Left forelimb (tissue), 1 donor: Measurements from ENCODE around the gene SPHK2.
A peak's percentile ranks its signal among the peaks of the same experiment; 100 is the strongest.
"Not testable (repeated sequence)": the region's sequence is repeated elsewhere in the genome, so short reads cannot be mapped to it uniquely, and the experiment has no call there.

ENCODE experiments used
- DNase-seq: peaks from one replicate; pipeline ENCODE4 v3.0.0-alpha.2; 2018; ENCODE audit warnings: low spot score

Gene SPHK2

DNA sequence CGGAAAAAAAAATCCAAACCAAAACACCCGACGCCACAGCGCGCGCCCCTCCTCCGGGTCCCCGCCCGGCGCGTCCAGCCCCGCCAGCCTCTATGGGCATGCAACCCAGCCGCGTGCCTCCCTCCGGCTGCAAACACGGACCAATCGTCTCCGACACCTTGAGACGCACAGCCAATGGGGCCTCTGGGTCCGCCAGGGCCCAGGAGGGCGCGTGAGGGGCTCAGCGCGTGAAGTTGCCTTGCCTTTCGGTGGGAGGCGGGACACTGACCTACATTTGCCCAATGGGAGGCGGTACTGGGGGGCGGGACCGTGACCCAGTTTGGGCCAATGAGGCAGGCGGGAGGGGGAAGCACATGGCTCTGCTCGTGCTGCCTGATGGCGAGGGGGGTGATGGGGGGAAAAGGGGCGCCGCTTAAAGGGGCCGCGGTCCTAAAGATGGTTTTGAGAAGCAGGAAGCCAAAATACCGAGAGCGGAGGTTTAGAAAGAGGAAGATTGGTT, 18.2 kb downstream of the SPHK2 start:
- DNase-seq = peak; percentile 99

GRCh38 chr19:48637948-48638830, 18.9 kb downstream of the SPHK2 start:
- DNase-seq = peak; percentile 88

DNA sequence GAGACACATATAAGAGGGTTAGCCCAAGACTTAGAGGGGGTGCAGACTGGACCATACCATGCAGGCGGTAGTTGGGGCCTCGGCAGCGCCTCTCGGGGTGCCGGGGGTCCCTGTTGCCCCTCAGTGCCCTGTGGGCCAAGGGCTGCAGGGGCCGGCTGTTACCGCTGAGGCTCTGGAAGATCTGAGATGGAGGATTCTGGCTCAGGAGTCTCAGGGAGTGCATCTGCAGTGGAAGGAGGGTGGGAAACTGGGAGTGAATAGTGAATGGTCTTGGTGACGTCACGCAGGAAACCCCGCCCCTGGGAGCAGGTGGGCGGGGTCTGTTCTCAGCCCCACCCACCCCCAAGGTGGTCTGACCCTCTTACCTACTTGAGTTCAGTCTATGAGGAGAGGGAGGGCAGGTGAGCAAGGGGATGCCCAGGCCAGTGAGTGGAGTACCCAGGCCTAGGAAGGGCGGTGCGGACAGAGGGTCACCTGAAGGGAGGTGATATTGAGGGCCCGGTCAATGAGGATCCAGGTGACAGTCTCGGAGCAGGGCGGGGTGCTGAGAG, 19.6 kb downstream of the SPHK2 start:
- no peak for DNase-seq

DNA sequence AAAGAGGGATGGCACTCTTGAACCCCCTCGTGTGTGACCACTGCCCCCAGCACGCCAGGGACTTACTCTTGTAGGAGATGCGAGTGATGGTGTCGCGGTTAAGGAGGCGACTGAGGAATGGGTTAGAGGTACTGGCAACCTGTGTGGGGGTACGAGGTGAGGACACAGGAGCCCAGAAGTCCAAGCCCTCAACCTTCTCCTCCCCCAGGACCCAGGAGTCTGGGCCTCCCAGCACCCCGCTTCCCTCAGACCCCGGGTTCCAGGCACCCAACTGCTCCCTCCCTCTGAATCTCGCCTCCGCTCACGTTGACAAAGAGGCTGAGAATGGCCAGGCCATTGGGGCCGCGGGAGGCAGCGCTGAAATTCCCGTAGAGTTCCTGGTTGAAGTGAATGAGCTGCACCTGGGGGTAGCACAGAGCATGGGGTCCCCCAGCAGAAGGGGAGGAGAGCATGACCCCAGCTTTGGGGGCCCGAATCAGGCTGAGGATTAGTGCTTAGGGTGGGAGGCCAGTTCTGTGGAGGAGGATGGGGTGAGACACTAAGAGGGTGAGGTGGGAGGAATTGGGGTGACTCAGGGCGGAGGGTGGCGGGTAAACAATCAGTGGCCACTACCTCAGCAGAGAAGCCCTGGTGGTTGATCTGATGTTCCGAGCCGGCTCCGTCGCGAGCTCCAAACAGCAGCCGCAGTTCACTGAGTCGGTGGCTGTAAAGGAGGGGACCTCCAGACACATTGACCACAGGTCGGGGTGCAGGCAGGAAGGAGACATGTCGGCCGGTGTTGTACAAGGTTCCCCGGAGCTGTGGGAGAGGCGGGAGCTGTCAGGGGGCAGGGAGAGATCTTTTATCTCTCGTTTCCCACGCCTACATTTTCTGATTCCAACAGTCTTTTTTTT, 20.4 kb downstream of the SPHK2 start:
- DNase-seq = no peak

DNA sequence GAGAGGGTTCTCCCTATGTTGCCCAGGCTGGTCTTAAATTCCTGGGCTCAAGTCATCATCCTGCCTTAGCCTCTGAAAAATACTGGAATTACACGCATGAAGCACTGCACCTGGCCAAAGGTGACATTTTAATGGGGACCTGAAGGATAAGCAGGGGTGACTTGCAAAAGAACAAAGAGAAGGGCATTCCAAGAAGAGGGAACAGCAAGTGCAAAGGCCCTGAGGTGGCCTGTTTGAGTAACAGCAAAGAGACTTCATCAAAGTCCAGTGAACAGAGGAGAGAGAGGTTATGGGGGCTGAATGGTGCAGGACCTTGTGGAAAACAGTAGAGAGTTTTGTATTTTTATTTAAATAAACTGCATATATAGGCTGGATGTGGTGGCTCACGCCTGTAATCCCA, 22.5 kb downstream of the SPHK2 start:
- DNase-seq = no peak

DNA sequence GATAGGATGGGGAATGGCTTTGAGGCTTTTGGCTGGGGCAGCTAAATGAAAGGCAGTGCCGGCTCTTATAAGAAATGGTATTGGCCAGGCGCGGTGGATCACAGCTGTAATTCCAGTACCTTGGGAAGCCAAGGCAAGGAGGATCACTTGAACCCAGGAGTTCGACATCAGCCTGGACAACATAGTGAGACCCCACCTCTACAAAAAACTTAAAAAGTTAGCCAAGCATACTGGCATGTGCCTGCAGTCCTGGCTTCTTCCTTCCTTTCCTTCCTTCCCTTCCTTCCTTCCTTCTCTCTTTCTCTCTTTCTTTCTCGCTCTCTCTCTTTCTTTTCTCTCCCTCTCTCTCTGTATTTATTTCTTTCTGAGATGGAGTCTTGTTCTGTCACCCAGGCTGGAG, 23.6 kb downstream of the SPHK2 start:
- no peak for DNase-seq

DNA sequence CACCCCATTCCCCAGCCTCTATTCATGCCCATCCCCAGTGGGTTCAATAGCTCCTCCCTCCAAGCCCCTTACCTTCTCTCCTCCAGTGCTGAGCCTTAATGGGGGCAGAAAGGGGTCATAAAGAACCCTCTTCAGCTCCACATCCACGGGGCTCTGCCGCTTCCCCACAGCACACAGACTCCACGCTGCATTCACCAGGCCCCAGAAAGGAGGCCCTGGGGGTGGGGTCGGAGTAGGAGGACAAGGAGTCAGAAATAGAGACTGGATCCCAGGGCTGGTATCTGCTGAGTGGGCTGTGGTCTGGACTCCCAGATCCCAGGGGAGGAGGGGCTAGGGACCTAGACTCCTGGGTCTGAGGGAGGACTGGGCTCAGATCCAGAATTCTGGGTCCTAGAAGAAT, 25.0 kb downstream of the SPHK2 start:
- no peak for DNase-seq

DNA sequence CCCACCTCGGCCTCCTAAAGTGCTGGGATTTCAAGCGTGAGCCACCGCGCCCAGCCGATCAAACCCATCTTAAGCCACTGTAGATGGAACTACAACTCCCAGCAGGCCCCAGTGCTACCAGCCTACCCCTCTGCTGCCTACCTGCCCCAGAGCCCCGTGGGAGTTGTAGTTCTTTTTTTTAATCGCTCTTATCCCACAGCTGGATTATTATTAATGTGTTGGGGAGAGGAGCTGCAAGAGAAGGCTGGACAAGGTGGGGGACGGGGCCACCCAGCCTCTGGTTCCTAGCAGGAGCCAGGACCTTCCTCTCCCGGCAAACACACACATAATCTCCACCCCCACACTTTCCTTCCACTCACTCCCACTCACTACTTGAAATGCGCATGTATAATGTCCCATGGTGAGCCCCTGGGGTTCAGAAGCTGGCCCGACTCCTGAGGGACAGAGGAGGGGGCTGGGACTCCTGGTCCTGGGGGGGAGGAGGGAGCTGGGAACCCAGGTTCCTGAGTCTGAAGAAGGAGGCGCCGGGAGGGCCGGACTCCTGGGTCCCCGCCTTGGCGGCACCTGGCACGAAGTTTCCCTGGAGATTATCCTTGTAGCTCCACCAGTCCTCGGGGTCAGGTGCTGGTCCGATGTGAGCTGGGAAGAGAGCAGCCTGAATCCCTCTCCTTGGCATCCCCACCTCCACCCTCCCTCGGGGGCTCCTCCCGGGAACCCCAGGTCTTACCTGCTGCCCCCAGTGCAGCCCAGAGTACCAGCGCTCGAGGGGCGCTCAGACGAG, 25.7 kb downstream of the SPHK2 start:
- DNase-seq = no peak

- DNase-seq = no peak
Measured at GRCh38 chr19:48645620-48646000, 26.3 kb downstream of the SPHK2 start.

DNA sequence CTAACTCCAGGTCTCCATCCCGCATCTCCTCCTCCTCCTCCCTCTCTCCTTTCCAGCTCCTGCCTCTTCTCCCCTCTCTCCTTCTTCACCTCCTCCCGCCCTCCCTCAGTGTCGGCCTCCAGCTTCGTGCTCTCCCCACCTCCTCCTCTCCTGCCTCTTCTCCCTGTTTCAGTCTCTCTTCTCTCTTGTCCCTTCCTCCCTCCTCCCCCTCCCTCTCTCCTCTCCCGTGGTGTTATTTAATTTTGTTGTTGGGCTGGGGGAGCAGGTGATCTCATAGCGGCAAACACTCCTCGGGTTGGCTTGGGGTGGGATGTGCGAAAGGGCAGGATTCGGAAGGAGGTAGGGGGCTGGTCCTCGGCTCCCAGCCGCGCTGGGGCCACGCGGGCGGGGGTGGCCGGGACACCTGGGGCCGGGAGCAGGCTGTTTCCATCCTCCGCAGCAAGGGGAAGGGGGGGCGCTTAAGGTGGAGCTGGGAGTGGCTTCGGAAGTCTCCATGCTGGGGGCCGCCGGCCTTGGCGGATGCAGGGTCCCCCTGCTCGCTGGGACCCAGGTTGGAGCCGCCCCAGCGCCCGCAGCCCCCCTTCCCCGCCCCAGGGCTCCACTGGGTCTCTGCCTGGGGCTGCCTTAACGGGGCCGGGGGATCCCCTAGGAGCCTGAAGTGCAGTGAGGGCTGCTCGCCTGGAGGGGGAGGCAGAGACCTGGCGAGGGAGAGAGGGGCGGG, 26.9 kb downstream of the SPHK2 start, which contains the start of gene CA11:
CA11 (minus strand) TSS at position 187 of the 721 bp plus-strand sequence. CDS start 555 bp downstream, outside the sequence.
- DNase-seq = peak; percentile 97

DNA sequence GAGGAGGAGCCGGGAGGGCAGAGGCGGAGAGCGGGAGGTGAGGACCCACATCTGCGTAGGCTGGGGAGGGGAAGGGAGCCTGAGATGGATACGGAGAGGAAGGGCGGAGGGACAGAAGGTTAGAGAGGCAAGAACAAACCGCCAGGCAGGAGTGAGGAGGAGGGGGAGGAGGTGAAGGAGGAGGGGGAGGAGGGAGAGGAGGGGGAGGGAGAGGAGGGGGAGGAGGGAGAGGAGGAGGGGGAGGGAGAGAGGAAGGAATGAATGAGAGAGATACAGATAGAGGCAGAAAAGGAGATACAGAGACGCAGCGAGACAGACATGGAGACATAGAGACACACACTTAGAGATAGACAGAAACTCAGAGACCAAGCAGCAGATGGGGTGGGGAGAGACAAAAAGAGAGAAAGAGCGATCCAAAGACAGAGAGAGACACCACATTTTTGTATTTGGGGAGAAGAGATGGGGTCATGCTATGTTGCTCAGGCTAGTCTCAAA, 27.5 kb downstream of the SPHK2 start:
- no peak for DNase-seq

GRCh38 chr19:48648134-48648533, 28.8 kb downstream of the SPHK2 start:
- DNase-seq = no peak

DNA sequence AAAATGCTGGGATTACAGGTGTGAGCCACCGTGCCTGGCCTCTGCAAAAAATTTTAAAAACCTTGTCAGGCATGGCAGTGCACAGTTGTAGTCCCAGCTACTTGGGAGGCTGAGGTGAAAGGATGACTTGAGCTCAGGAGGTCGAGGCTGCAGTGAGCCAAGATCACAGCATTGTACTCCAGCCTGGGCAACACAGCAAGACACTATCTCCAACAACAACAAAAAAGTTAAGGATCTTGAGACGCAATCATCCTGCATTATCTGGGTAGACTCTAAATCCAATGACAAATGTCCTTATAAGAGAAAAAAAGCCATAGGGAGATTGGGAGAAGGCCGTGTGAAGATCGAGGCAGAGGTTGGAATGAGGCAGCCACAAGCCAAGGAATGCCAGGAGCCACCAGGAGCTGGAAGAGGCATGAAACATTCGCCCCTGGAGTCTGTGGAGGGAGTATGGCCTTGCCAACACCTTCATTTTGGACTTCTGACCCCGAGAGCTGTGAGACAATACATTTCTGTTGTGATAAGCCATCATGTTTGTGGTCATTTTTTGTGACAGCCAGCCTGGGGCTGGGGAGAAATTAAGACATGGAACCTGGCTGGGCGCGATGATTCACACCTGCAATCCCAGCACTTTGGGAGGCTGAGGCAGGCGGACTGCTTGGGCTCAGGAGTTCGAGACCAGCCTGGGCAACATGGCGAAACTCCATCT, 31.8 kb downstream of the SPHK2 start:
- no peak for DNase-seq

DNA sequence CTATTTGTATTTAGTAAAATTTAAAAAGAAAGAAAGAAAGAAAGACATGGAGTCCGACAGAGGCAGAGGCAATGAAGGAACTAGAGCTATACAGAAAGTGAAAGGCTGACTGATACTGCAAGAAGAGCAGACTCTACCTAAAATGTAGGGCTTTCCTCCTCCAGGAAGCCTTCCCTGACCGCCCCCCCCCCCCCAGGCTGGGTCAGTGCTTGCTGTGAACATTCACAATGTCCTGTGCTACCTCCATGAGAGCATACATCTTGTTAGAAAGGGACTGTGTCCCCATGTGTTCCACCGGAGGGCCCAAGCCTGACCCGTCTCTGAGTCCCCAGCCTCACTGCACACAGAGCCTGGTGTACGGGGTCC, 32.4 kb downstream of the SPHK2 start:
- no peak for DNase-seq

GRCh38 chr19:48654299-48655059, 35.2 kb downstream of the SPHK2 start:
- peak; percentile 81 for DNase-seq

DNA sequence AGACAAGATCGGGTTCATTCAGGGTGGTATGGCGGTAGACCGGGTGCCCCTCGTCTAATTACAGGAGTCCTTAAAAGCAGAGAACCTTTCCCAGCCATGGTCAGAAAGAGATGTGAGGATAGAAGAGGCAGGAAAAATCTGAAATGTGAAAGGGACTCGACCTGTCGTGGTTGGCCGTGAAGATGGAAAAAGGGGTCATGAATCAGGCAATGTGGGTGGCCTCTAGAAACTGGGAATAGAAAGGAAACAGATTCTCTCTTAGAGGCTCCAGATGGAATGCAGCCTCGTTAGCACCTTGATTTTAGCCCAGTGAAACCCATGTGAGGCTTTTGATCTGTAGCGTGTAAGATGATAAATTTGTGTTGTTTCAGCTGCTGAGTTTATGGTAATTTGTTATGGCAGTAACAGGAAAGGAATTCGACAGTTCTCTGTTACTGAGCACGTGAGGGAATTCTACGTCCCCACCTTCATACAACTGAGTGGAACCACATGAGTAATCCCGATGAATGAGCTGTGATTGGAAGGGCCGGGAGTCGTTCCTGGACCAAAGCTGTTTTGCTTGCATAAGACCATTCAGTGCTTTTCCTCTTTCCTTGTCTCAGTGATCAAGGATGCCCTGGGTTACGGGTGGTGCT, 37.7 kb downstream of the SPHK2 start:
- no peak for DNase-seq

DNA sequence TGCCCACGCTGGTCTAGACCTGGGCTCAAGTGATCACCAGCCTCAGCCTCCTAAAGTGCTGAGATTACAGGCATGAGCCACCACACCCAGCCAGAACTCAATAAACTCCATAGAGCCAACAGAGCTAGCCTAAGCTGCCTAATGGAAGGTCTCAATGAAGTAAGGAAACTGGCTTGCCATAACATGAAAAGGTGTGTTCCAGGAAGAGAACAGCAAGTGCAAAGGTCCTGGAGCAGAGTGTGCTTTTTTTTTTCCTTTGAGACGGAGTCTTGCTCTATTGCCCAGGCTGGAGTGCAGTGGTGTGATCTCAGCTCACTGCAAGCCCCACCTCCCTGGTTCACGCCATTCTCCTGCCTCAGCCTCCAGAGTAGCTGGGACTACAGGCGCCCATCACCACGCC, 38.5 kb downstream of the SPHK2 start:
- not testable (repeated sequence) for DNase-seq

GRCh38 chr19:48658483-48658882, 39.2 kb downstream of the SPHK2 start:
- DNase-seq = no peak

DNA sequence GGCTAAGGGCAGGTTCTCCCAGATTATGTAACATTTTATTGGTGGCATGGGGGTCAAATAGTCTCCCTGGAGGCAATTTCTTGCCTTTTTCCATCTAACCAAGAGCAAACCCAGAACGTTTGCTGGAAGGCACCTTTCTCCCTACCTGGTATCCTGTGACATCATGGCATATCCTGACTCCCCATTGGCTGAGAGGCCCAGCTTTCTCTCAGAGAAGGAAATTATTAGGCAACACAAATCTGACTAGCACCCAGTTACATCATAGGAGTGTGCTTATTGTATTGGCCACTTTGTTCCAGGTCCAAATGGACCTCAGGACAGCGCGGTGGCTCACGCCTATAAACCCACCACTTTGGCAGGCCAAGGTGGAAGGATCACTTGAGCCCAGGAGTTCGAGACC, 40.5 kb downstream of the SPHK2 start:
- DNase-seq = no peak
